GM06990 (cell line): Measurements from ENCODE around the gene CAST.

Experiments used
- DNase-seq: peaks from one replicate; pipeline ENCODE4 v3.0.0-alpha.2; 2011; ENCODE audit not compliant: insufficient read length; ENCODE audit errors: extremely low read depth
- H3K27me3 ChIP-seq: replicated peaks from 2 replicates; pipeline ENCODE4 v1.6.0; 2011; ENCODE audit warnings: low read length; ENCODE audit not compliant: control insufficient read depth, insufficient read depth
- H3K36me3 ChIP-seq: 2 replicates; pipeline ENCODE4 v1.5.1; 2011; ENCODE audit warnings: low read length; ENCODE audit not compliant: control insufficient read depth, insufficient read depth
- H3K4me3 ChIP-seq: replicated peaks from 2 replicates; pipeline ENCODE4 v1.5.1; 2011; ENCODE audit warnings: low read depth, mild to moderate bottlenecking, control low read depth, low read length
- CTCF ChIP-seq: IDR thresholded peaks from 2 replicates; pipeline ENCODE4 v1.5.1; 2011; ENCODE audit warnings: low read length, control low read depth, mild to moderate bottlenecking, inconsistent platforms; ENCODE audit not compliant: insufficient read depth, poor library complexity, severe bottlenecking

Gene CAST

GRCh38 chr5:96648593-96648992 lies 13.6 kb upstream of the CAST start:
- Histone ChIP-seq H3K36me3 (no peaks in the 10 kb centered on the region), H3K4me3 (no peak overlapping the region), H3K27me3 (no peaks in the 10 kb centered on the region; the same call in 1 of the 2 replicates)
- no peak for TF ChIP-seq CTCF
- DNase-seq, result no peak

- Histone ChIP-seq H3K27me3 (no peaks in the 10 kb centered on the region; the same call in 1 of the 2 replicates), H3K4me3 (no peak overlapping the region), H3K36me3 (no peaks in the 10 kb centered on the region)
- no peak for DNase-seq
- no peak for TF ChIP-seq CTCF
Measured at GRCh38 chr5:96649251-96649662, 12.9 kb upstream of the CAST start.

- Histone ChIP-seq H3K27me3 (no peaks in the 10 kb centered on the region; the same call in 1 of the 2 replicates), H3K36me3 (no peaks in the 10 kb centered on the region), H3K4me3 (no peak overlapping the region)
- no peak for DNase-seq
- no peak for TF ChIP-seq CTCF
Measured at GRCh38 chr5:96649681-96650540, 12.3 kb upstream of the CAST start.

GRCh38 chr5:96651047-96651446 lies 11.1 kb upstream of the CAST start:
- Histone ChIP-seq H3K36me3 (no peaks in the 10 kb centered on the region), H3K27me3 (no peaks in the 10 kb centered on the region; the same call in 1 of the 2 replicates), H3K4me3 (no peak overlapping the region)
- no peak for TF ChIP-seq CTCF
- no peak for DNase-seq

GRCh38 chr5:96651948-96652753 lies 10.0 kb upstream of the CAST start:
- Histone ChIP-seq H3K4me3 (no peak overlapping the region), H3K36me3 (no peaks in the 10 kb centered on the region), H3K27me3 (no peaks in the 10 kb centered on the region)
- TF ChIP-seq CTCF, result peak; percentile 35
- no peak for DNase-seq
